Naive thymus-derived CD8-positive, alpha-beta T cell (primary cell): ENCODE data around the gene AFF3. TPM values are rescaled to one million over a fixed set of nuclear protein-coding genes. Genes with fewer than 3 reads are reported as not detected.
A peak's percentile ranks its signal among the peaks of the same experiment; 100 is the strongest.

Experiments used
- ATAC-seq, 2 donors: fragments of 150-1000 bp; cut with Tn5 transposase in 1 of 2; sonication (Bioruptor Pico), chemical (Tn5 transposase) in 1 of 2; 1 replicate in 1 of 2; 2 replicates in 1 of 2; pipeline ENCODE4 v1.10.0; 2021; ENCODE audit warnings: mild to moderate bottlenecking in 2 of 2, moderate library complexity in 2 of 2
- POLR2A ChIA-PET: fragments of 350-600 bp; sonication (Branson Sonifier 250); formaldehyde crosslinking; loops from one replicate; lab custom pipeline; 2021; ENCODE audit warnings: antibody characterized with exemption; lab: Charles Lee
- DNase-seq, 10 donors: peaks; one replicate each; pipeline versions ENCODE4 v3.0.0 to v3.0.0-alpha.2; 2020 to 2022
- H3K27ac Mint-ChIP-seq, 10 donors: one replicate each; pipeline ENCODE4 v1.8.0; 2020 to 2022; ENCODE audit warnings: mild to moderate bottlenecking in 10 of 10, mixed read lengths in 10 of 10, moderate library complexity in 4 of 10, inconsistent platforms in 1 of 10
- H3K27me3 Mint-ChIP-seq, 5 donors: one replicate each; pipeline ENCODE4 v1.8.0; 2021 to 2022; ENCODE audit warnings: mixed read lengths in 5 of 5
- H3K36me3 Mint-ChIP-seq, 3 donors: one replicate each; pipeline ENCODE4 v1.8.0; 2020 to 2022; ENCODE audit warnings: mixed read lengths in 3 of 3, mild to moderate bottlenecking in 2 of 3, inconsistent platforms in 1 of 3
- H3K4me1 Mint-ChIP-seq, 4 donors: one replicate each; pipeline ENCODE4 v1.8.0; 2021 to 2022; ENCODE audit warnings: mixed read lengths in 4 of 4
- H3K4me3 Mint-ChIP-seq, 10 donors: one replicate each; pipeline ENCODE4 v1.8.0; 2020 to 2022; ENCODE audit warnings: mild to moderate bottlenecking in 10 of 10, mixed read lengths in 10 of 10, moderate library complexity in 6 of 10, inconsistent platforms in 1 of 10
- H3K9me3 Mint-ChIP-seq, 9 donors: one replicate each; pipeline ENCODE4 v1.8.0; 2020 to 2022; ENCODE audit warnings: mixed read lengths in 9 of 9, mild to moderate bottlenecking in 3 of 9, inconsistent platforms in 1 of 9, moderate library complexity in 1 of 9
- polyA plus RNA-seq, 3 donors: library from polyadenylated mRNA; unstranded; fragments of 300-500 nt; fragmentation: Illumina TruSeq; gene quantifications; one replicate each; pipeline ENCODE4 v1.2.3, GENCODE V29; 2021
- total RNA-seq, 8 experiments: library from RNA in 2 of 8; stranded (reverse) in 2 of 8; gene quantifications; one replicate each; pipeline ENCODE4 v1.2.3 and lab custom pipeline; 2021 to 2026

Gene AFF3
- total and polyA plus RNA-seq, 5 experiments from 2014 or later: 0.50 to 11.9 (median 2.8) TPM

DNA sequence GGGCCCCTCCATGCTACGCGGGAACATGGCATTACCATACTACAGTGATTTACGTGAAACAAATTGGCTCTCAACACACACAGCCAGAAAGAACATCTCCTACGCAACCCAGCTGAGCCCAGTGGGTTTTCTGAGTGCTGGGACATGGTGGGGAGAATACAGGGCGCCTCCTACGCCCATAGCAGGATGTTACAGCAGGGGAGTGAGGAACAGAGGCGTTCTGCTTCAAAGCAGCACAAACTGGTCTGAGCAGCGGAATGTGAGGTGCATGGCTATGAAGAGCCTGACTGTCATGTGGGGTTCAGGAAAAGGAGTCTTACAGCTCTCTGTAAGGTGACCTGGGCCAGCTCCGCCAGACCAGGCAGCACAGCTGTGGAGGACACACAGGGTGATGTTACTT, 543.9 kb downstream of the AFF3 start:
- H3K9me3 Mint-ChIP-seq: no peaks in the 10 kb centered on the region
- POLR2A ChIA-PET: no interaction called here
- DNase-seq: no peak
- H3K4me1 Mint-ChIP-seq: no peaks in the 10 kb centered on the region
- ATAC-seq: no peak
- H3K36me3 Mint-ChIP-seq: peaks cover 0 to 3% (median 0%) of the 10 kb centered on the region in 3 donors
- H3K27me3 Mint-ChIP-seq: peaks cover 0 to 2% (median 0%) of the 10 kb centered on the region in 5 donors
- H3K27ac Mint-ChIP-seq: no peak overlapping the region
- H3K4me3 Mint-ChIP-seq: peak overlapping the region in 1 of 10 donors; percentile 29

DNA sequence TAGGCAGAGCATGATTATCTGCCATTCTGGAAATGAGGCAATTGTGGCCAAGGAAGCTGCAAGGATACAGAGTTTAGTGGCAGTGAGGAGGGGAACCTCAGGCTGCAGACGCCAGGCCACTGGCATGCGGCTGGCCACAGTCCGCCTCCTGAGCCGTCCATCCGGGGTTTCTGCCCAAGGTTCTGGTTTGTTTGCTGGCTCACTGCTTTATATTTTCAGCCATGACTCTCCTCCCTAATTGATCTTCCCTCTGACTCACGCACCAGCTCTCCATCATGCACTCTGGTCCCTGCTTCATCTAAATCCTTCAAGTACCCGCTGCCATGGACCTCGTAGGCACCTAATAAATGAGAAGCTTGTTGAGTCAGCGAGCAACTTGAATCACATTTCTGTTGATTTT, 544.8 kb downstream of the AFF3 start:
- POLR2A ChIA-PET: no interaction called here
- Mint-ChIP-seq H3K9me3 (no peaks in the 10 kb centered on the region), H3K4me1 (no peaks in the 10 kb centered on the region), H3K27me3 (peaks cover 0 to 2% (median 0%) of the 10 kb centered on the region in 5 donors), H3K36me3 (peaks cover 0 to 3% (median 0%) of the 10 kb centered on the region in 3 donors), H3K4me3 (no peak overlapping the region), H3K27ac (no peak overlapping the region)
- no peak for DNase-seq
- ATAC-seq: no peak

DNA sequence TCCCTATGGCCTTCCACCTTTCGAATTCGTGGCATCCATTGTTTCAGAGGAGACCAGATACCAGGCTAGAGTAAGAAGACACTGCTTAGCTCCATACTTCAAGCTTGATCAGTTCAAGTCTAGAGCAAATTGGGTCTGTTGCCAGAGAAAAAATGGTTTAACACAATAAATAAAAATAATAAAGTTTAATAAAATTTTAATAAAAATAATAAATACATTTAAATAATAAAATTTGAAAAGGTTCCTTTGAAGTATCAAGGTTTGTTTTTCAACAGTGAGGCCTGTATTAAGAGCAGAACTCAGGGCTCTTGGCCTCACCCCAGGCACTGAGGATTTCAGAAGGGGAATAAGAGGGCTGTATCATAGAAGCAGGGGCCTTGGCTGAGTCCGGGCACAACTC, 547.0 kb downstream of the AFF3 start:
- DNase-seq: no peak
- no peak overlapping the region for H3K4me3 Mint-ChIP-seq
- no peaks in the 10 kb centered on the region for H3K4me1 Mint-ChIP-seq
- no peaks in the 10 kb centered on the region for H3K9me3 Mint-ChIP-seq
- peaks cover 0 to 2% (median 0%) of the 10 kb centered on the region in 5 donors for H3K27me3 Mint-ChIP-seq
- ATAC-seq: no peak
- no peak overlapping the region for H3K27ac Mint-ChIP-seq
- peaks cover 0 to 3% (median 0%) of the 10 kb centered on the region in 3 donors for H3K36me3 Mint-ChIP-seq
- POLR2A ChIA-PET: no interaction called here

DNA sequence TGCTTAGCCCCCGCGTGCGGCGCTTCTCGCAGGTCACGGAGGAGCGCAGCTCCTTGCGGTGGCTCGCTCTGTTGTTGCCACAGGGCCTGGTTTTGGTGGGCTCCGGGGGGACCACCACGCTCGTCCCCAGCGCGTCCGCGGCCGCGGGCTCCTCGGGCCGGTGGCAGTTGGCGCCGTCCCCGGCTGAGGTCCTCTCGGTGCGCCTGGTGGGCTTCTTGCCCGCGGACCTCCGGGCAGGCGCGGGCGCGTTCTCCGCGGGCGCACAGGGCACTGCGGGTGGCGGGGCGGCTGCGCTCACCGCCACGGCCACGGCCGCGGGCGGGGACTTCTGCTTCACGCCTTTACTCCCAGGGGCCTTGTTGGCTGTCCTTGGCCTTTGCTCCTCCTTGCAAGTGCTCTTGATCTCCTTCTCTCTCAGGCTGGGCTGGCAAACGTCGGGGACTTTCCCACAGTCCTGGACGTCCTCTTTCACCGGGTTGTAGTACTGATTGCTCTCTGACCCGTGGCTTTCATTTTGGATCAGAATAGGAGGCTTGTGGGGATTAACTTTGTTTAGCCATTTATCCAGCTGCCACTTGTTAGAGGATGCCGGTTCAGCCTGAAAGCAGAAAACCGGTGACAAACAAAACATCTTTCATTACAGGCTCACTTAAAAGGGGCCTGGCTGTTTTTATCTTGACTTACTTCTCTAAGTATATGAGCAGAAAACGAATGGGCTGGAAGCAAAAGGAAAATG, 548.5 kb downstream of the AFF3 start:
- H3K27ac Mint-ChIP-seq: no peak overlapping the region
- no peaks in the 10 kb centered on the region for H3K27me3 Mint-ChIP-seq
- ATAC-seq (no peak), DNase-seq (no peak)
- H3K36me3 Mint-ChIP-seq: peaks cover 0 to 3% (median 0%) of the 10 kb centered on the region in 3 donors
- POLR2A ChIA-PET: no interaction called here
- no peak overlapping the region for H3K4me3 Mint-ChIP-seq
- no peaks in the 10 kb centered on the region for H3K9me3 Mint-ChIP-seq
- no peaks in the 10 kb centered on the region for H3K4me1 Mint-ChIP-seq

DNA sequence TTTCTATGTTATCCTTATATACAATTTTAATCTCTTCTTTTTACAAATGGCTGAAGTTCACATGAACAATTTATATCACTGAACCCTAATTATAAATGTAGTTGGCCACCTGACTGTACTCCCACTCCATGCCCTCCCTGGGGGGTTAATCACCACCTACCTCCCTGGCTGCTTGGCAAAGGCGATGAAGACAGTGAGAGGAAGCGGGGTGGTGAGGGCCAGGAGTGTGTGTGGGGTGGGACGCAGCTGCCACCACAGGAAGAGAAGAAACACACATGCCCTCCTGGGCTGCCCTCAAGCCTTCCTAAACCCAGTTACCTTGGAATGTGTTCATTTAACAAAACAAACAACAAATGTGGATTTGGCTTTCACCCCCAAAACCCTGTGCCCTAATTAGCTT, 565.6 kb downstream of the AFF3 start:
- DNase-seq (no peak), ATAC-seq (no peak)
- Mint-ChIP-seq H3K27me3 (no peaks in the 10 kb centered on the region), H3K4me3 (no peak overlapping the region), H3K4me1 (no peaks in the 10 kb centered on the region), H3K36me3 (no peaks in the 10 kb centered on the region), H3K27ac (no peak overlapping the region), H3K9me3 (no peaks in the 10 kb centered on the region)
- POLR2A ChIA-PET: no interaction called here

DNA sequence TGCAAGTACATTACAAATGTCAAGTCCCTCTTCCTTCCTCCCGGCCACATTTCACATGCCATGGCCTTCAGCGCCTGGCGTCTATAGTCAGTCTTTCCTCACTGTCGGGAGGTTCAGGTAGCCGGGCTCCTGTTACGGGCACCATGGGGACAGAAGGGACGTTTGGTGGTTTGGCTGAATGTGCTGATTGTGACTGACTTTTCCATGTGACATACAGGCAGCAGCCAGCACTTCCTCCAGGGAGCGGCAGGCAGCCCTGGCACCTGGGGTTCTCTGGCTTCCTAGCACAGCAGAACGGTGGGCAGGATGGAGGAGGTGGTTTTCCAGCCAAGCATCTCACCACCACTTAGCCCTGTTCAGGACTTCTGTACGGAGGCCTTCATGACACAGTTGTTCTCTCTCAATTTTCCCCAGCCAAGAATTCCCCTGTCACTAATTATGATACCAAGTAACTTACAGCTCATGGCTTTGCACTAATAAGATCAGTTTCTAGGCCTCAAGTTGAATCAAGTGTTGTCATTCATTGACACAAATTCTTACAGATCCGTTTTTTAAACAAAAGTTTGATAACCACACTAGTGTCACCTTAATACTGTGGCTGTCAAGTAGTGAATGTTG, 568.6 kb downstream of the AFF3 start:
- ATAC-seq (no peak), DNase-seq (no peak)
- no peaks in the 10 kb centered on the region for H3K36me3 Mint-ChIP-seq
- H3K27me3 Mint-ChIP-seq: no peaks in the 10 kb centered on the region
- no peak overlapping the region for H3K4me3 Mint-ChIP-seq
- H3K4me1 Mint-ChIP-seq: no peaks in the 10 kb centered on the region
- no peak overlapping the region for H3K27ac Mint-ChIP-seq
- H3K9me3 Mint-ChIP-seq: no peaks in the 10 kb centered on the region
- POLR2A ChIA-PET: no interaction called here

DNA sequence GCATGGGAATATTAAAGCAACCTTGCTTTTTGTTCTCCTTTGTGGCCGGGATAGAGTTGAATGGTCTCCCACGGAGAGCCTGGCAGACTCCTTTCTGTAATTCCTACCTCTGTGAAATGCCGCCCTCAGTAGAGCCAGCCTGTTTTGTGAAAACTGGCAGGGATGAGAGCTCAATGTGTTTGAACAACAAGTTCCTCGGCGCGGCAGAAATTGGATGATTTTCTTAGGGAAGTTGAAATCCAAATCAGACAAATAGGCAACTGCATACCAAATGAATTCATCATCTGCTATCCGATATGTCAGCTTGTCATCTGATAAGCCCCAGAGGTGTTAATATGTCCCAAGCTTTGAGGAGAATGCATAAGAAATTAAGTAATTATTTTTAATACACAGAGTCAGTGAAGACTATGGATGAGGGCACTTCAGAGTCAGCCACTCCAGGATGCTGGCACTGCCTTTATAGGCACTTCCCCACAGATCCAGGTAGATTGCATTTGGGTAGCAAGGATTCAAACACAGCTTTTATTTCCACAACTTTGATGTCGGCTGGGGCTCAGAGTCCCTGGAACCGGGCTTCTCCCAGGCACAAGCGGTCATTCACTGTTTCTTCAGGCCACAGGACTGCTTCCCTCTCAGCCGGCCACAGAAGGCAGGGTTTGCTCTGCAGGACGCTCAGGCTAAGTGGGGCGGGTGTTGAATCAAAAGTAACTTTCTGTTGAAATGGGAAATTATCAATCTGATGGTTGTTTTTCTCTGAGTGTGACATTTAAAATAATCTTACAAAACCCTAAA, 569.8 kb downstream of the AFF3 start:
- Mint-ChIP-seq H3K27me3 (no peaks in the 10 kb centered on the region), H3K9me3 (no peaks in the 10 kb centered on the region), H3K27ac (no peak overlapping the region), H3K4me3 (no peak overlapping the region), H3K36me3 (peaks cover 0 to under 1% (median 0%) of the 10 kb centered on the region in 3 donors), H3K4me1 (no peaks in the 10 kb centered on the region)
- no peak for ATAC-seq
- POLR2A ChIA-PET: interaction anchor here (0.5 kb wide), 1 partner anchor 117 kb away, joined by 7 read pairs; no protein-coding TSS in a partner anchor
- no peak for DNase-seq

DNA sequence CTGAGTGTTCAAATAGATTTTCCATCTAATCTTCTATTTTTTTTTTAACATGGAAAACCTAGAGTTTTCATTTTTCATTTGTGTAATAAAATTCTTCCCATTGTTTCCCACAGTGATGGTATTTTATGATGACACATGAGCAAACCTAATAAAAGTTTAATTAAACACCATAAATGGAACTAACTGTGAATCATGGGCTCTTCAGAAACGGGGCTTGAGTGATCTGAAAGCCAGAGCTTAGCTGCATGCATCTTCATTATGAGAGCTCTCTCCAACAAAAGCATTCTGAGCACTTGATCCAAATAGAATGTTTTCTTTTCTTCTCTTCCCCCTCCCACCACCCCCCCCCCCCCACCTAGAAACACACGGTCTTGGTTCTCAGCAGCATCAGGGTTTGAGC, 570.4 kb downstream of the AFF3 start:
- DNase-seq (no peak), ATAC-seq (no peak)
- Mint-ChIP-seq H3K4me3 (no peak overlapping the region), H3K9me3 (no peaks in the 10 kb centered on the region), H3K27ac (no peak overlapping the region), H3K36me3 (peaks cover 0 to 4% (median 0%) of the 10 kb centered on the region in 3 donors), H3K27me3 (no peaks in the 10 kb centered on the region), H3K4me1 (no peaks in the 10 kb centered on the region)
- POLR2A ChIA-PET: interaction anchor here (0.5 kb wide), 1 partner anchor 118 kb away, joined by 7 read pairs; no protein-coding TSS in a partner anchor

DNA sequence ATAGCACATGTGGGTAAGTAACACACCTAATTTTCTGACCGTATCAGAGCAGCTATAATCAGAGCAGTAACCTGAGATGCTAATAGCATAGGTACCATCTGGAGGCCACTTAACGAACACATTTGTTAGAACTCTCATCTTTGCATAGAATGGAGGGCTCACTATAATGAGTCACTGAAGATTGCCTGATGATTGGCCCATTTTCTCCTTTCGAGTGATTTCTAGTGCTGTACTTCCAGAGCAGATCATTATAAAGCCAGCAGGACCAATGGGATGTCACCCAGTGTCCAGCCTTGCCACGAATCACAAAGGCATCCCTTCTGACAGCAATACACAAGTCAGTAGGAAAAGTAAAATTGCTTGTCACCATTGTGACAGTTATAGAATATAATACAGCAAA, 570.9 kb downstream of the AFF3 start:
- POLR2A ChIA-PET: no interaction called here
- Mint-ChIP-seq H3K4me1 (no peaks in the 10 kb centered on the region), H3K27me3 (no peaks in the 10 kb centered on the region), H3K4me3 (no peak overlapping the region), H3K27ac (no peak overlapping the region), H3K36me3 (peaks cover 0 to 4% (median 0%) of the 10 kb centered on the region in 3 donors), H3K9me3 (no peaks in the 10 kb centered on the region)
- DNase-seq (no peak), ATAC-seq (no peak)

DNA sequence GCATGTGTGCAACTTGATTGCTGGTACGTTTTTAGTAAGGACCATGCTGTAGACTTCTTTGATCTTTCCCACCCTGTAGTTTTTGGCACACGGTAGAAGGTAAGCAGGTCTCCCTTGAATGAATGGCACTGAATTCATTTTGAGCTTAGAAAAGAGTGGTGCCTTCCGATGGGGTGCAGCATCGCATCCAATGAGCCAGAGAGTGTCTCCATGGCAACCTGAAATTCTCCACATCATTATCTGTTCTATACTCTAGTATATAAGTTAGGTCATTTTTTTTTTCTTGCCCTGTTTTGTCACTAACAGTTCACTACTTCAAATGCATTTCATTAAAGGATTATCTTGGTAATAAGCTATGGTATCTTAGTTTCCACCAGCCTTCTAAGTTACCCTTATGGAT, 571.4 kb downstream of the AFF3 start:
- no peaks in the 10 kb centered on the region for H3K9me3 Mint-ChIP-seq
- no peak for DNase-seq
- no peak for ATAC-seq
- no peak overlapping the region for H3K4me3 Mint-ChIP-seq
- peaks cover 0 to 4% (median 0%) of the 10 kb centered on the region in 3 donors for H3K36me3 Mint-ChIP-seq
- POLR2A ChIA-PET: no interaction called here
- no peaks in the 10 kb centered on the region for H3K27me3 Mint-ChIP-seq
- H3K27ac Mint-ChIP-seq: no peak overlapping the region
- no peaks in the 10 kb centered on the region for H3K4me1 Mint-ChIP-seq

DNA sequence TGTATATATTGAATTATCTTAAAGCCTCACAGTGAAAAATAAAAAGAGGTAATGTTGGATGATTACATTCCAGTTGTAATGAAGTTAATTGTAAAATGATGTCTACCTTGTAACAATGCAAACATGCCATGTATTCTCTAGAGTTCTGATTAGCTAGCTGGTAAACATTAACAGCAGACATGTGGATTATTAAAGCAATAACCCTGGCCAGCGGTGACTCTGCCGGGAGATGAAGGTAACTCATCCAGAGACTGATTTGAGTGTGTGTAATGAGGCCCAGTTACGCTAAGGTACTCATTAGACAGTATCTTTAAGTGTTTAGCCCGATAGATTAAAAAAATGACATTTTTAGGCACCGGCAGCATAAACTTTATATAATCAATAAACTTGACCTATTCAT, 573.0 kb downstream of the AFF3 start:
- peaks cover 0 to 4% (median 0%) of the 10 kb centered on the region in 3 donors for H3K36me3 Mint-ChIP-seq
- no peaks in the 10 kb centered on the region for H3K9me3 Mint-ChIP-seq
- DNase-seq: no peak
- no peaks in the 10 kb centered on the region for H3K4me1 Mint-ChIP-seq
- H3K27me3 Mint-ChIP-seq: no peaks in the 10 kb centered on the region
- H3K27ac Mint-ChIP-seq: no peak overlapping the region
- POLR2A ChIA-PET: no interaction called here
- H3K4me3 Mint-ChIP-seq: no peak overlapping the region
- ATAC-seq: no peak

DNA sequence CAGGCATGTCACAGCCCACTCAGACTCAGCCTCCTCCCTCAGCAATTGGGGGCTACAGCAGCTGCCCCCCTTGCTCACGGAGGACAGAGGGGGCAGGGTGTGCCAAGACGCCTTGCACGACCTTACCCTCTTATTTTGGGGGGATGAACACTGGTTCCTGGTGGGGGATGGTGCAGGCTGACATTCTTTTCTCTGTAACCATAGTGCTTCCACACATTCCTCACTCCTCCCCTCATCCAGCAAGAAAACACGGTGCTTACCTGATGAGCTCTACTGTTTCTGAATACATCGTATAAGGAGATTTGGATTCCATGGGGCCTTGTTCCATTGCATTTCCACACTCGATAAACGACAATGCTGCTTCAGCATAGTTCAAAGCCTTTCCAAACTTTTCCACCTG, 577.2 kb downstream of the AFF3 start:
- ATAC-seq (no peak), DNase-seq (no peak)
- H3K9me3 Mint-ChIP-seq: no peaks in the 10 kb centered on the region
- H3K4me3 Mint-ChIP-seq: no peak overlapping the region
- no peak overlapping the region for H3K27ac Mint-ChIP-seq
- H3K4me1 Mint-ChIP-seq: no peaks in the 10 kb centered on the region
- H3K27me3 Mint-ChIP-seq: no peaks in the 10 kb centered on the region
- H3K36me3 Mint-ChIP-seq: peaks cover 0 to 4% (median 0%) of the 10 kb centered on the region in 3 donors
- POLR2A ChIA-PET: no interaction called here

DNA sequence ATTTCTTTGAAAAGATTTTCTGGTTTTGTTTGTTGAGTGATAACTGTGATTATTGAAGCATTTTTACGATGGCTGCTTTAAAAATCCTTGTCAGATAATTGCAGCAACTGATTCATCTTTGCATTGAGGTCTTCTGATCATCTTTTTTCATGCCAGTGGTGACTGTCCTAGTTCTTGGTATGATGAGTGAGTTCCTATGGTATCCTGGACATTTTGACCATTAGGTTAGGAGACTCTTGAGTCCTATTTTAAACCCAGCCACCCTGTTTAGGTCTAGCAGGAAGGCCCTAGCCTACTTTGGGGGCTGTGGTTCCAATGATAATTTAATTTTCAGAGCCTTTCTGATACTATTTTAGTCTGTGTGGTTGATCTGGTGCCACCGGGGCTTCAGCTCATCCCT, 579.9 kb downstream of the AFF3 start:
- Mint-ChIP-seq H3K9me3 (no peaks in the 10 kb centered on the region), H3K4me3 (no peak overlapping the region), H3K36me3 (peaks cover 0 to 4% (median 0%) of the 10 kb centered on the region in 3 donors), H3K27ac (no peak overlapping the region), H3K4me1 (peaks cover 1 to 6% (median 4%) of the 10 kb centered on the region in 4 donors), H3K27me3 (peaks cover 0 to under 1% (median 0%) of the 10 kb centered on the region in 5 donors)
- POLR2A ChIA-PET: no interaction called here
- no peak for DNase-seq
- no peak for ATAC-seq
